Muscle layer of duodenum (tissue), 2 donors: Measurements from ENCODE around the gene JARID2.

ENCODE experiments used
- H3K27ac ChIP-seq: one replicate; pipeline ENCODE4 v1.7.0; 2013; ENCODE audit warnings: mild to moderate bottlenecking, low read length
- H3K27me3 ChIP-seq: one replicate; pipeline ENCODE4 v1.7.0; 2013; ENCODE audit warnings: low read depth, mild to moderate bottlenecking, control low read depth, low read length
- H3K36me3 ChIP-seq, 2 donors: one replicate each; pipeline ENCODE4 v1.7.0; 2013; ENCODE audit warnings: low read length in 2 of 2, control low read depth in 1 of 2, mild to moderate bottlenecking in 1 of 2; ENCODE audit not compliant: insufficient read depth in 2 of 2, control insufficient read depth in 1 of 2
- H3K4me1 ChIP-seq, 2 donors: one replicate each; pipeline ENCODE4 v1.7.0; 2013; ENCODE audit warnings: low read length in 2 of 2, mild to moderate bottlenecking in 2 of 2, control low read depth in 1 of 2, moderate library complexity in 1 of 2; ENCODE audit not compliant: insufficient read depth in 2 of 2, control insufficient read depth in 1 of 2
- H3K4me3 ChIP-seq, 2 donors: one replicate each; pipeline ENCODE4 v1.7.0; 2013; ENCODE audit warnings: low read length in 2 of 2, low read depth in 1 of 2, mild to moderate bottlenecking in 1 of 2
- H3K9me3 ChIP-seq, 2 donors: one replicate each; pipeline ENCODE4 v1.7.0; 2013; ENCODE audit warnings: low read length in 2 of 2, control low read depth in 1 of 2, mild to moderate bottlenecking in 1 of 2; ENCODE audit not compliant: control insufficient read depth in 1 of 2
- donor health status: healthy.

Gene JARID2

GRCh38 chr6:15344192-15344519, 98.3 kb downstream of the JARID2 start:
- Histone ChIP-seq H3K4me1 (peaks cover 10 to 22% of the 10 kb centered on the region in 2 donors), H3K9me3 (no peaks in the 10 kb centered on the region), H3K27ac (no peak overlapping the region), H3K36me3 (no peaks in the 10 kb centered on the region), H3K27me3 (no peaks in the 10 kb centered on the region), H3K4me3 (no peak overlapping the region)

DNA sequence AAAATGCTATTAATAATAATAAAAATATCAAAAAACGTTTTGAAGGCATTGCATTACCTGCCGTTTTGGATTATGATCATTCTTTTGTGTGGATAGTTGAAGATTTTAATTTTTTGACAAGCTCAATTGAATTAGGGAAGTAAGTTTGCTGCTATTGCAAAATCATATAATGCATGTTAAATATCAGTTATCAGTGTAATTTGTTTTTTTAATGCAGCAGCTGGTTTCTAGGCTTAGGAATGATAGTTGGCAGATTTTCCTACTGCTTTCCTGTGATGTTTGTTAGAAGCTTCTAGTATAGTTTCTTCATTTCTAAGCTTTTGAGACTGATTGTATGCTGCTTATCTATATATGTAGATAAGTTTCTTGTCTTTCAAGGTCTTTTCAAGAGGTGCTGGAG, 99.0 kb downstream of the JARID2 start:
- Histone ChIP-seq H3K9me3 (no peaks in the 10 kb centered on the region), H3K36me3 (no peaks in the 10 kb centered on the region), H3K27ac (no peak overlapping the region), H3K4me3 (no peak overlapping the region), H3K27me3 (no peaks in the 10 kb centered on the region), H3K4me1 (peaks cover 10 to 26% of the 10 kb centered on the region in 2 donors)

DNA sequence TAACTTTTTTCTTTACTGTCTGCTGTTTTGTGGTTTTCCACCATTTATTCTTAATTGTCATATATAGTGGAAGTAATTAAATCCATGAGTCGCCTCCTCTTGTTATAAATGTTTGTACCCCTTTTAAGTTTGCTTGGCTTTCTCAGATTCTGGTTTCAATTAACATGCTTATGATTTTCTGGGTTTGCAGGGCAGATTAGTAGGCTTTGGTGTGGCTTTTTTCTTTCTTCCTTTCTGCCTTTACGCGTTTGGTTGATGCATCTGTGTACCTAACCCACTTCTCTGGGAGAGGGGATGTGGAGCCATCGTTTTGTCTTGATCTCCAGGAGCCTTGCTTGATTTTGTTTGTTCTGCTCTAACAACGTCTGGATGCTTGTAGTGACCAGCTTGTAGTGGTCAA, 100.4 kb downstream of the JARID2 start:
- Histone ChIP-seq H3K9me3 (no peaks in the 10 kb centered on the region), H3K27me3 (no peaks in the 10 kb centered on the region), H3K4me3 (no peak overlapping the region), H3K4me1 (peaks cover 8 to 31% of the 10 kb centered on the region in 2 donors), H3K36me3 (no peaks in the 10 kb centered on the region), H3K27ac (no peak overlapping the region)

DNA sequence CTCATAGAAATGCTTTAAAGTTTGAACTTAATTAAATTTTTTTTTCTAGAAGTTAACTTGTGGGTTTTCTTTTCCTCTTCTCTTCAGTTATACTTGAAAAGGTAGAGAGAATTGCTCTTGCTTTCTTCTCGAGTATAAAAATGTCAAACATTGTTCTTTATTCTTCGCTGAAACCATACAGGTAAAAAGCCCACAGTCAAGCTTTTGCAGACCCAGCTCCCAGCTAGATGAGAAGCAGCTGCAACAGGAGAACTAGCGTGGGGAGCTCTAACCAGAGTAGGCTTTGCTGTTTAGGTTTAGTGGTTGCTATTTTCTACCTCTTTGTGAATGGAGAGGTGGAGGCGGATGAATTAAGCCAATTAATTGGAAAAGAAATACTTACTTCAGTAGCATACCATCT, 102.7 kb downstream of the JARID2 start:
- Histone ChIP-seq H3K27ac (no peak overlapping the region), H3K4me1 (peaks cover 8 to 43% of the 10 kb centered on the region in 2 donors)

DNA sequence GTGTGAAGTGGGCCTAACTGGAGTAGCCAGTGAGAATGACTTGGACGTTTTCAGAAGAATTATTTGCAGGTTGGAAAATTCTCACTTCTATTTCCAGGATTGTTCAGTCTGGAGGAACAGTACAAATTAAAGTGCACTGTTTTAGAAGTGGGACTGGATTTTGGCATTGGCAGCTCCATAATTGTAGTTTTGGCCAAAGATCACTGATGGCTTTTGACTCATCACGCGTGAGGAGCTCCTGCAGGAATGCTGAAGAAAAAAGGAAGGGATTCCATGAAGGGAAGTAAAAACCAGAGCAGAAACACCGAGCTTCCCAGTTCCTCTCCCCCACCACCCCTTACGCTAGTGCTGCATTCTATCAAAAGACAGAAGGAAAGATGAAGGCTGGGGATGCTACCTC, 103.5 kb downstream of the JARID2 start:
- Histone ChIP-seq H3K4me3 (no peak overlapping the region), H3K9me3 (no peaks in the 10 kb centered on the region), H3K36me3 (no peaks in the 10 kb centered on the region), H3K27ac (no peak overlapping the region), H3K4me1 (peaks cover 5 to 35% of the 10 kb centered on the region in 2 donors), H3K27me3 (no peaks in the 10 kb centered on the region)

More for the DNA sequence above, 102.7 kb downstream of the JARID2 start:
- Histone ChIP-seq H3K9me3 (no peaks in the 10 kb centered on the region), H3K36me3 (no peaks in the 10 kb centered on the region), H3K4me3 (no peak overlapping the region), H3K27me3 (no peaks in the 10 kb centered on the region)

GRCh38 chr6:15350386-15351083, 104.7 kb downstream of the JARID2 start:
- H3K4me1 ChIP-seq, result peaks cover 4 to 32% of the 10 kb centered on the region in 2 donors
- no peak overlapping the region for H3K4me3 ChIP-seq
- no peaks in the 10 kb centered on the region for H3K27me3 ChIP-seq
- H3K36me3 ChIP-seq, result no peaks in the 10 kb centered on the region
- no peaks in the 10 kb centered on the region for H3K9me3 ChIP-seq
- H3K27ac ChIP-seq, result no peak overlapping the region

- H3K4me1 ChIP-seq, result peaks cover 4 to 36% of the 10 kb centered on the region in 2 donors
- no peak overlapping the region for H3K4me3 ChIP-seq
- H3K27ac ChIP-seq, result no peak overlapping the region
- no peaks in the 10 kb centered on the region for H3K9me3 ChIP-seq
- no peaks in the 10 kb centered on the region for H3K36me3 ChIP-seq
- H3K27me3 ChIP-seq, result no peaks in the 10 kb centered on the region
Observed at GRCh38 chr6:15351631-15352030, 105.8 kb downstream of the JARID2 start.

- Histone ChIP-seq H3K27me3 (no peaks in the 10 kb centered on the region), H3K36me3 (no peaks in the 10 kb centered on the region), H3K27ac (no peak overlapping the region), H3K9me3 (no peaks in the 10 kb centered on the region), H3K4me1 (peaks cover 4 to 39% of the 10 kb centered on the region in 2 donors), H3K4me3 (no peak overlapping the region)
Observed at GRCh38 chr6:15352220-15352619, 106.4 kb downstream of the JARID2 start.

GRCh38 chr6:15352845-15353244, 107.0 kb downstream of the JARID2 start:
- Histone ChIP-seq H3K4me3 (no peak overlapping the region), H3K27ac (no peak overlapping the region), H3K27me3 (no peaks in the 10 kb centered on the region), H3K9me3 (no peaks in the 10 kb centered on the region), H3K36me3 (no peaks in the 10 kb centered on the region), H3K4me1 (peaks cover 4 to 40% of the 10 kb centered on the region in 2 donors)

- H3K27ac ChIP-seq, result no peak overlapping the region
- H3K9me3 ChIP-seq, result no peaks in the 10 kb centered on the region
- H3K27me3 ChIP-seq, result no peaks in the 10 kb centered on the region
- H3K4me1 ChIP-seq, result peaks cover 4 to 34% of the 10 kb centered on the region in 2 donors
- H3K36me3 ChIP-seq, result no peaks in the 10 kb centered on the region
- no peak overlapping the region for H3K4me3 ChIP-seq
Observed at GRCh38 chr6:15355683-15356099, 109.8 kb downstream of the JARID2 start.

- H3K4me3 ChIP-seq, result no peak overlapping the region
- no peak overlapping the region for H3K27ac ChIP-seq
- H3K36me3 ChIP-seq, result no peaks in the 10 kb centered on the region
- H3K9me3 ChIP-seq, result no peaks in the 10 kb centered on the region
- H3K27me3 ChIP-seq, result no peaks in the 10 kb centered on the region
- peaks cover 4 to 29% of the 10 kb centered on the region in 2 donors for H3K4me1 ChIP-seq
Observed at GRCh38 chr6:15356179-15356578, 110.3 kb downstream of the JARID2 start.

GRCh38 chr6:15356937-15357336, 111.1 kb downstream of the JARID2 start:
- Histone ChIP-seq H3K27me3 (no peaks in the 10 kb centered on the region), H3K9me3 (no peaks in the 10 kb centered on the region), H3K36me3 (no peaks in the 10 kb centered on the region), H3K4me3 (no peak overlapping the region), H3K4me1 (peaks cover 4 to 21% of the 10 kb centered on the region in 2 donors), H3K27ac (no peak overlapping the region)
